Immature natural killer cell (primary cell): ENCODE measurements around the gene DNMT1. TPM values are rescaled to one million over a fixed set of nuclear protein-coding genes. Genes with fewer than 3 reads are reported as not detected.
A peak's percentile ranks its signal among the peaks of the same experiment; 100 is the strongest.
"Not testable (repeated sequence)": the region's sequence is repeated elsewhere in the genome, so short reads cannot be mapped to it uniquely, and the experiment has no call there.

Source experiments
- DNase-seq, 3 donors: peaks; one replicate each; pipeline ENCODE4 v3.0.0; 2022; ENCODE audit warnings: mixed read lengths in 1 of 3
- H3K27ac Mint-ChIP-seq, 6 donors: one replicate each; pipeline ENCODE4 v1.8.0; 2020; ENCODE audit warnings: mixed read lengths in 6 of 6, mild to moderate bottlenecking in 5 of 6, inconsistent platforms in 4 of 6, moderate library complexity in 3 of 6
- H3K27me3 Mint-ChIP-seq, 3 donors: one replicate each; pipeline ENCODE4 v1.8.0; 2020 to 2021; ENCODE audit warnings: low read depth in 3 of 3, mild to moderate bottlenecking in 3 of 3, mixed read lengths in 3 of 3, moderate library complexity in 3 of 3, inconsistent platforms in 1 of 3
- H3K36me3 Mint-ChIP-seq, 3 donors: one replicate each; pipeline ENCODE4 v1.8.0; 2020; ENCODE audit warnings: mixed read lengths in 3 of 3, inconsistent platforms in 2 of 3, mild to moderate bottlenecking in 2 of 3
- H3K4me1 Mint-ChIP-seq, 2 donors: one replicate each; pipeline ENCODE4 v1.8.0; 2020; ENCODE audit warnings: inconsistent platforms in 2 of 2, mild to moderate bottlenecking in 2 of 2, mixed read lengths in 2 of 2, moderate library complexity in 1 of 2
- H3K4me3 Mint-ChIP-seq, 5 donors: one replicate each; pipeline ENCODE4 v1.8.0; 2020; ENCODE audit warnings: mild to moderate bottlenecking in 5 of 5, mixed read lengths in 5 of 5, inconsistent platforms in 3 of 5, moderate library complexity in 3 of 5
- H3K9me3 Mint-ChIP-seq, 6 donors: one replicate each; pipeline ENCODE4 v1.8.0; 2020; ENCODE audit warnings: mild to moderate bottlenecking in 6 of 6, mixed read lengths in 6 of 6, inconsistent platforms in 4 of 6, moderate library complexity in 3 of 6
- polyA plus RNA-seq, 3 donors: library from polyadenylated mRNA; unstranded; fragments of 300-500 nt; fragmentation: Illumina TruSeq; gene quantifications; one replicate each; pipeline ENCODE4 v1.2.3, GENCODE V29; 2021

Gene DNMT1
- polyA plus RNA-seq, 3 donors from 2014 or later: 21.8 to 162 (median 43.3) TPM

DNA sequence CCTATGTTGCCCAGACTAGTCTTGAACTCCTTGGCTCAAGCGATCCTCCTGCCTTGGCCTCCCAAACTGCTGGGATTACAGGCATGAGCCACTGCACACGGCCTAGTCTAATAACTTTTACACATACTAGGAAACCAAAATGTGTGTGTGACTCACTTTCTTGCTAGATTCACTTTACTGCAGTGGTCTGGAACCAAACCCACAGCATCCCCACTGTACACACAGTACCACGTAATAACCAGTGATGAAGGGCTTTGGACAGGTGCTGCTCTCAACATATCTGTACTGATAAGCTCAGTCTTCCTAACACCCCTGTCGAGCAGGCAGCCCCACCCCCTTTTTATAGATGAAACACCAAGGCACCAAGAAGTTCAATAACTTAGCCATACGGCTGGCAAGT, 5.1 kb downstream of the DNMT1 start:
- no peaks in the 10 kb centered on the region for H3K9me3 Mint-ChIP-seq
- H3K4me3 Mint-ChIP-seq: no peak overlapping the region
- H3K4me1 Mint-ChIP-seq: peaks cover 36 to 47% of the 10 kb centered on the region in 2 donors
- peak overlapping the region in 5 of 6 donors; percentile 6 to 71 (median 45) for H3K27ac Mint-ChIP-seq
- peak in 1 of 3 donors; percentile 11 for DNase-seq
- peaks cover 0 to 8% (median 0%) of the 10 kb centered on the region in 3 donors for H3K36me3 Mint-ChIP-seq
- H3K27me3 Mint-ChIP-seq: peaks cover 2 to 9% (median 4%) of the 10 kb centered on the region in 3 donors

DNA sequence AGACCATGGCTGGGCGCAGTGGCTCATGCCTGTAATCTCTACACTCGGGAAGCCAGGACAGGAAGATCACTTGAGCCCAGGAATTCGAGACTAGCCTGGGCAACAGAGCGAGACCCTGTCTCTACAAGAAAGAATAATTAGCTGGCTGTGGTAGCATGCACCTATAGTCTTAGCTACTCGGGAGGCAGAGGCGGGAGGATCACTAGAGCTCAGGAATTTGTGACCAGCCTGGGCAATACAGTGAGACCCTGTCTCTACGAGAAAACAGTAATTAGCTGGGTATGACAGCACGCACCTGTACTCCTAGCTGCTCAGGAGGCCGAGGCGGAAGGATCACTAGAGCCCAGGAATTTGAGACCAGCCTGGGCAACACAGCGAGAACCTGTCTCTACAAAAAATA, 7.4 kb downstream of the DNMT1 start:
- Mint-ChIP-seq H3K9me3 (no peaks in the 10 kb centered on the region), H3K27ac (peak overlapping the region in 3 of 6 donors; percentile 20 to 74 (median 71)), H3K27me3 (peaks cover 0 to 4% (median 0%) of the 10 kb centered on the region in 3 donors), H3K36me3 (peaks cover 0 to 14% (median 0%) of the 10 kb centered on the region in 3 donors), H3K4me1 (peaks cover 31 to 40% of the 10 kb centered on the region in 2 donors), H3K4me3 (no peak overlapping the region)
- no peak for DNase-seq

DNA sequence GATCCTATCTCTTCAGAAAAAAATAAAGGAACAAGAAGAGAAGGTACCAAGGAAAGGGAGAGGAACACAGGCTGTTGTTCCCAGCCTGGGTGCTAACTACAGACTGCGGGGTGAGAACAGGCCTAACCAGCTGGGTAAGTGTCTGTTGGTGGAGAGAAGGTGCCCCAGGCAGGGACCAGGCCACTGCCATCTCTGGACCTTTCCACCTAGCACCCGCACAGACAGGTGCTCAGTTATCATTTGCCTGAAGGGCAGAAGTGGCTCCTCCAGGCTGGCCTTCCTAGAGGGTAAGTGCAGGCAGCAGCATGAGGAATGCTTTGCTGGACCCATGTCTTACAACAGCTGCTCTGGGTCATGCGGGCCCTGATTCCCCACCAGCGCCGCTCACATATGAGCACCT, 10.1 kb downstream of the DNMT1 start:
- no peaks in the 10 kb centered on the region for H3K9me3 Mint-ChIP-seq

DNA sequence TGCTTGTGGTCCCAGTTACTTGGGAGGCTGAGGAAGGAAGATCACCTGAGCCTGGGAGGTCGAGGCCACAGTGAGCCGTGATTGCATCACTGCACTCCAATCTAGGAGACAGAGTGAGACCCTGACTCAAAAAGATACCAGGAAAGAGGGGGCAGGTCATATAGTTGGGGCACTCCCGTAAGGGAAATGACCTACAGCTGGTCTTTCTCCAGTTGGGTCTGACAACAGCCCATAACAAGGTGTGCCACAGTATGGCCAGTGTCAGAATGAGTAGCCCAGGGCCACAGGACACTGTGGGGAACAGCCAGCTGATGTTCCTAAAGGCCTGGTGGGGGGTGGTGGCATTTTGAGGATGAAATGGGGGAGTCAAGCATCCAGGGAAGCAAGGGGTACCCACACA, 10.8 kb downstream of the DNMT1 start:
- Mint-ChIP-seq H3K9me3 (no peaks in the 10 kb centered on the region), H3K27ac (peak overlapping the region in 5 of 6 donors; percentile 14 to 65 (median 46)), H3K4me1 (peaks cover 21 to 26% of the 10 kb centered on the region in 2 donors), H3K27me3 (peaks cover 0 to 4% (median 0%) of the 10 kb centered on the region in 3 donors), H3K4me3 (no peak overlapping the region), H3K36me3 (peaks cover 0 to 17% (median 5%) of the 10 kb centered on the region in 3 donors)
- no peak for DNase-seq

More for the DNA sequence above, 10.1 kb downstream of the DNMT1 start:
- Mint-ChIP-seq H3K36me3 (peaks cover 0 to 18% (median 5%) of the 10 kb centered on the region in 3 donors), H3K27me3 (peaks cover 0 to 4% (median 0%) of the 10 kb centered on the region in 3 donors), H3K4me3 (no peak overlapping the region), H3K27ac (peak overlapping the region in 4 of 6 donors; percentile 46 to 65 (median 58)), H3K4me1 (peaks cover 24 to 30% of the 10 kb centered on the region in 2 donors)
- no peak for DNase-seq

DNA sequence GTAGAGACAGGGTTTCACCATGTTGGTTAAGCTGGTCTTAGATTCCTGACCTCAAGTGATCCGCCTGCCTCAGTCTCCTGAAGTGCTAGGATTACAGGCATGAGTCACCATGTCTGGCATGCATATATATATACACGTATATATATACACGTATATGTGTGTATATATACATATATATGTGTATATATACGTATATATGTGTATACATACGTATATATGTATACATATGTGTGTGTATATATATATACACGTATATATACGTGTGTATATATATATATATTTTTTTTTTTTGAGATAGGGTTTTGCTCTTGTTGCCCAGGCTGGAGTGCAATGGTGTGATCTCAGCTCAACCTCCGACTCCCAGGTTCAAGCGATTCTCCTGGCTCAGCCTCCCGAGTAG, 11.9 kb downstream of the DNMT1 start:
- Mint-ChIP-seq H3K9me3 (no peaks in the 10 kb centered on the region), H3K36me3 (peaks cover 0 to 14% (median 5%) of the 10 kb centered on the region in 3 donors), H3K4me3 (no peak overlapping the region), H3K27ac (no peak overlapping the region), H3K27me3 (peaks cover 0 to 4% (median 0%) of the 10 kb centered on the region in 3 donors), H3K4me1 (peaks cover 17 to 19% of the 10 kb centered on the region in 2 donors)
- no peak for DNase-seq

DNA sequence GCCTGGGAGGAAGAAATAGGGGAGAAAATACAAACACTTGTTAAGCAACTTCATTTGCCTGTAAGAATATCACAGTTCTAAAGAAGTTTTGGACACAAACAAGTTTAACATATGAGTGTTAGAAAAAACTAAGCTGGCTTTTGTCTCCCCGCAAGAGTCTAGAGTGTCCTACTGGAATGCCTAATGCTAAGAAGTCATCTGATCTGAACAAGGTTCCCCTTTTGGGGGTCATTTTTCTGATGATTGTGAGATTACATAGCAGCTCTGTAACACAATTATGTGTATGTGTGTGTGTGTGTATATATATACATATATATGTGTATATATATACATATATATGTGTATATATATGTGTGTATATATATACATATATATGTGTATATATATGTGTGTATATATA, 12.7 kb downstream of the DNMT1 start:
- Mint-ChIP-seq H3K27ac (no peak overlapping the region), H3K4me3 (no peak overlapping the region), H3K9me3 (no peaks in the 10 kb centered on the region), H3K27me3 (peaks cover 0 to 4% (median 0%) of the 10 kb centered on the region in 3 donors), H3K4me1 (peaks cover 12 to 16% of the 10 kb centered on the region in 2 donors), H3K36me3 (peaks cover 3 to 19% (median 8%) of the 10 kb centered on the region in 3 donors)
- DNase-seq: no peak

DNA sequence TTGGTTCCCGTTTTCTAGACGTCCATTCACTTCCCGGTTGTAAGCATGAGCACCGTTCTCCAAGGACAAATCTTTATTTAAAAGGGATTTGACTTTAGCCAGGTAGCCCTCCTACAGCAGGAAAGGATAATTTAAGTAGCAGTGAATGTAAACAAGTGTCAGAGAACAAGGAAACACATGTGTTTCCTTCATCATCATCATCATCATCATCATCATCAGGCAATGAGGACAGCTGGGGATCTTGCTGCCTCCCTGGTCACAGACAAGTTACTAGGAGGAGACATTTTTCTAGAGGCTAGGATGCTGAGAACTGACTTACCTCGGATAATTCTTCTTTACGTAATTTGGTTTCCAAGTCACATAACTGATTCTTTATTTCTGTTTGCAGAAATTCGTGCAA, 14.3 kb downstream of the DNMT1 start:
- peaks cover 7 to 14% of the 10 kb centered on the region in 2 donors for H3K4me1 Mint-ChIP-seq
- H3K27me3 Mint-ChIP-seq: peaks cover 0 to under 1% (median 0%) of the 10 kb centered on the region in 3 donors
- no peaks in the 10 kb centered on the region for H3K9me3 Mint-ChIP-seq
- no peak overlapping the region for H3K27ac Mint-ChIP-seq
- DNase-seq: no peak
- no peak overlapping the region for H3K4me3 Mint-ChIP-seq
- H3K36me3 Mint-ChIP-seq: peaks cover 7 to 31% (median 12%) of the 10 kb centered on the region in 3 donors

DNA sequence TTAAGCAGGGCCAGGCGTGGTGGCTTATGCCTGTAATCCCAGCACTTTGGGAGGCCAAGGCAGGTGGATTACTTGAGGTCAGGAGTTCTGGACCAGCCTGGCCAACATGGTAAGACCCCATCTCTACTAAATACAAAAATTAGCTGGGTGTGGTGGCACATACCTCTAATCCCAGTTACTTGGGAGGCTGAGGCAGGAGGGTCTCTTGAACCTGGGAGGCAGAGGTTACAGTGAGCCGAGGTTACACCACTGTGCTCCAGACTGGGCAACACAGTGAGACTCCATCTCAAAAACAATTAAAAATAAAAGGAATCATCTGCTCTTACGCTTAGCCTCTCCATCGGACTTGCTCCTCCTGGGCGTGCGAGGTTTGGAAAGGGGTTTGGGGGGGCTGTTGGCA, 14.7 kb downstream of the DNMT1 start:
- H3K27ac Mint-ChIP-seq: not testable (repeated sequence)

DNA sequence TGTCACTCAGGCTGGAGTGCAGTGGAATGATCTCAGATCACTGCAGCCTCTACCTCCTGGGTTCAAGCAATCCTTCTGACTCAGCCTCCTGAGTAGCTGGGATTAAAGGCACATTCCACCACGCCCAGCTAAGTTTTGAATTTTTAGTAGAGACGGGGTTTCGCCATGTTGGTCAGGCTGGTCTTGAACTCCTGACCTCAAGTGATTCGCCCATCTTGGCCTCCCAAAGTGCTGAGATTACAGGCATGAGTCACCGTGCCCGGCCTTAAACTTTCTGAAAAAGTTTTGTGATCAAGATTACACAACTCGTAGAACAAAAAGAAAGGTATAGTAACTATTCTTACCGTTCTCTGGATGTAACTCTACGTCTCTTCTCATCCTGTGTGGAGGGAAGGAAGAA, 21.2 kb downstream of the DNMT1 start:
- Mint-ChIP-seq H3K4me1 (peaks cover 0 to 8% of the 10 kb centered on the region in 2 donors), H3K27ac (peak overlapping the region in 1 of 6 donors; percentile 56), H3K9me3 (no peaks in the 10 kb centered on the region), H3K36me3 (peaks cover 19 to 42% (median 25%) of the 10 kb centered on the region in 3 donors), H3K4me3 (no peak overlapping the region), H3K27me3 (peaks cover 0 to 2% (median 0%) of the 10 kb centered on the region in 3 donors)
- DNase-seq: no peak

More for the DNA sequence above, 14.7 kb downstream of the DNMT1 start:
- H3K4me3 Mint-ChIP-seq, H3K9me3 Mint-ChIP-seq, H3K27me3 Mint-ChIP-seq, DNase-seq: not testable (repeated sequence)
- Mint-ChIP-seq H3K36me3 (peaks cover 12 to 35% (median 12%) of the 10 kb centered on the region in 3 donors), H3K4me1 (peaks cover 7 to 14% of the 10 kb centered on the region in 2 donors)

DNA sequence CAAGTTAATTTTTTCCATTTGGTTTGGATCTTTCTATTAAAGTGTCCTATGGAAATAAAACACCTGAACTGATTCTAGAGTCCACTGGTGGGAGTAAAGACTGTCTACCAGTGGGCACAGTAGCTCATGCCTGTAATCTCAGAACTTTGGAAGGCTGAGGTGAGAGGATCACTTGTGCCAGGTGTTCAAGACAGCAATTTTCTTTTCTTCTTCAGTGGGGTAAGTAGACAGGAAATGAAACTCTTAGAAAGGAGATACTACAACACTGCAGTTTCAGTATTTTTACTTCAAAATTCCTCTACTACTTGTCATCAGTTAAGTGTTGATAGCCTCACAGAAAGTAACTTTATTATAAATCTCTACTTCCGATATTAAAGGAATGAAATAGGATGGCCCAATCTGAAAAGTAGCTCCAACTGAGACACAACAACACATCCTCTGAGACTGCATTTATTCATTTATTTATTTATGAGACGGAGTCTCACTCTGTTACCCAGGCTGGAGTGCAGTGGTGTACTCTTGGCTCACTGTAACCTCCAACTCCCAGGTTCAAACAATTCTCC, 26.3 kb downstream of the DNMT1 start:
- H3K27ac Mint-ChIP-seq: peak overlapping the region in 2 of 6 donors; percentile 12 to 62
- no peaks in the 10 kb centered on the region for H3K9me3 Mint-ChIP-seq
- peaks cover 4 to 17% (median 6%) of the 10 kb centered on the region in 3 donors for H3K36me3 Mint-ChIP-seq
- peaks cover 8 to 12% of the 10 kb centered on the region in 2 donors for H3K4me1 Mint-ChIP-seq
- no peaks in the 10 kb centered on the region for H3K27me3 Mint-ChIP-seq
- H3K4me3 Mint-ChIP-seq: no peak overlapping the region
- DNase-seq: no peak

DNA sequence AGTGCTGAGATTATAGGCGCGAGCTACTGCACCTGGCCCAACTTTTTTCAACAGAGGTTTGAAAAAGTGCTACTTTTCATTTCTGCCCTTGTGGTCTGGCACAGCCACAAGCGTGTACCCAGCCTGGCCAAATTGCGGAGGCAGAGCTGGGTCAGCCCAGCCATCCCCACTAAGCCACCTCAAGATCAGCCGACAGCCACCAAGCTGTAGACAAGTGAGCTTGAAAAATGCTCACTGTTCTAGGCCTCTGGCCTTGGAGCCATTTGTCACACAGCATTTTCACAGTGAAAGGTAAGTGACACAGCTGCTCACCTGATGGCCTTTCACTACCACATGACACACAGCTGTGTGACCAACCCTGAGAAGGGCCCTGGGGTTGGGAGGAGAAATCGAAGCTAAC, 27.3 kb downstream of the DNMT1 start:
- peak; percentile 24 to 48 (median 33) for DNase-seq
- Mint-ChIP-seq H3K4me3 (no peak overlapping the region), H3K9me3 (no peaks in the 10 kb centered on the region), H3K36me3 (peaks cover 0 to 18% (median 0%) of the 10 kb centered on the region in 3 donors), H3K4me1 (peaks cover 8 to 12% of the 10 kb centered on the region in 2 donors), H3K27ac (peak overlapping the region in 3 of 6 donors; percentile 43 to 66 (median 55)), H3K27me3 (no peaks in the 10 kb centered on the region)

DNA sequence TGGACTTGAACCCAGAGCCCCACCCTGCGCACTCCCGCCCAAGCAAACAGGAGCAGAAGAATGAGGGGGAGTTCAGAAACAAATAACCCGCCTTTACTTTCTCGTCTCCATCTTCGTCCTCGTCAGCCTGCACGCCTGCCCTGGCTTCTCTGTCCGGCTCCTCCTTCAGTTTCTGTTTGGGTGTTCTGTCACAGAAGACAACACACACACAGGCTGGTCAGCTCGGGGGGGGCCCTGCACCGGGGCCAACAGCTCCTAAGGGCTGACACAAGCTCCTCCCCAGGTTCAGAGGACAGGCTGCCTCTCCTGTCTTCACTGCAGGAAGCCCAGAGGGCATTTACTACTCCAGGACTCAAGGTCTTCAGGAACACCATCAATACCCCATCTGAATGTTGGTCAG, 28.3 kb downstream of the DNMT1 start:
- peaks cover 8 to 12% of the 10 kb centered on the region in 2 donors for H3K4me1 Mint-ChIP-seq
- peak overlapping the region in 2 of 6 donors; percentile 20 to 34 for H3K27ac Mint-ChIP-seq
- H3K27me3 Mint-ChIP-seq, DNase-seq, H3K4me3 Mint-ChIP-seq, H3K9me3 Mint-ChIP-seq: not testable (repeated sequence)
- H3K36me3 Mint-ChIP-seq: peaks cover 0 to 18% (median 0%) of the 10 kb centered on the region in 3 donors

DNA sequence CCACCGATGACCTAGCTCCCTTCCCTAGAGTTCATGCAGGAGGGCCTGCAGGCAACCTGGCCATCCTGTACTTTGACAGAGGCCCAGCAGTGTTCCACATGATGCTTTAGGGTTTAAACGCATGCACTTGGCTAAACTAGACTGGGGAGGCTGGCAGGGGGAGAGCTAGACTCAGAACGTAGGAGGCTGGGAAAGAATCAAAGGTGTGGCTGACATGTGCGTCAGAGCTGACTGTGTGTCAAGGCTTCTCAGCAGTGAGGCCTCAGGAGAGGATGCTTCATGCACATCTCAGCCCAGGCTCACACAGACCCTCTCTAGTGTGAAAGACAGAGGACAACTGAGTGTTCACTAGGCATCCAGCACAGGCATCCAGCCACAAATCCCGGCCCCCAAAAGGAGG, 28.7 kb downstream of the DNMT1 start:
- peak overlapping the region in 1 of 6 donors; percentile 20 for H3K27ac Mint-ChIP-seq
- no peaks in the 10 kb centered on the region for H3K9me3 Mint-ChIP-seq
- no peaks in the 10 kb centered on the region for H3K27me3 Mint-ChIP-seq
- H3K36me3 Mint-ChIP-seq: peaks cover 0 to 18% (median 0%) of the 10 kb centered on the region in 3 donors
- H3K4me1 Mint-ChIP-seq: peaks cover 8 to 12% of the 10 kb centered on the region in 2 donors
- no peak for DNase-seq
- no peak overlapping the region for H3K4me3 Mint-ChIP-seq

DNA sequence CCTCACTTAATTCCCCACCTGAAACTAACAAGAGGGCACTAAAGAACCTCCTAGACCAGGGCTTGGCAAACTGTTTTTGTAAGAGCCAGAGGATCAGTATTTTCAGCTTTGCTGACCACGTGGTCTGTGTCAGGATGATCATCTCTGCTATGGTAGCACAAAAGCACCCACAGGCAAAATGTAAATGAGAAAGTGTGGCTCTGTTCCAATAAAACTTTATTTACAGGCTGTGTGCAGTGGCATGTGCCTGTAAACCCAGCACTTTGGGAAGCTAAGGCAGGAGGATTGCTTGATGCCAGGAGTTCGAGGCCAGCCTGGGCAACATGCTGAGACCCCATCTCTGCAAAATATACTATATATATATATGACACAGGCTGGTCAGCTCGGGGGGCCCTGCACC, 31.2 kb downstream of the DNMT1 start:
- Mint-ChIP-seq H3K36me3 (peaks cover 10 to 27% (median 10%) of the 10 kb centered on the region in 3 donors), H3K27ac (peak overlapping the region in 2 of 6 donors; percentile 8 to 65)

More for the DNA sequence above, 31.2 kb downstream of the DNMT1 start:
- no peak for DNase-seq
- Mint-ChIP-seq H3K9me3 (no peaks in the 10 kb centered on the region), H3K27me3 (peaks cover 0 to 4% (median 0%) of the 10 kb centered on the region in 3 donors), H3K4me3 (no peak overlapping the region), H3K4me1 (peaks cover 8 to 12% of the 10 kb centered on the region in 2 donors)
